K562 (cell line): ENCODE results near the gene CTNNA3. TPM values are rescaled to one million over a fixed set of nuclear protein-coding genes. Genes with fewer than 3 reads are reported as not detected.

ENCODE experiments used
- ATAC-seq: fragments of 200-7000 bp; cut with Tn5 transposase; 3 replicates; pipeline ENCODE4 v1.9.1; 2020; ENCODE audit warnings: moderate library complexity
- BruUV-seq: library from RNA; stranded (reverse); fragments of 400-500 nt; replicated peaks from 2 replicates; lab custom pipeline; 2021; lab: Mats Ljungman, UMichigan
- CTCF ChIA-PET: fragments of 300-600 bp; formaldehyde crosslinking; extraction: SDS; loops from one replicate; lab custom pipeline; 2021; ENCODE audit warnings: low intra/inter-chr PET ratio; lab: Yijun Ruan, JAX
- POLR2A ChIA-PET: fragments of 300-600, 350-650 bp; sonication (Branson Sonifier 250); formaldehyde crosslinking; extraction: SDS; loops from one replicate; lab custom pipeline; 2021; ENCODE audit warnings: antibody characterized with exemption, inconsistent platforms; lab: Yijun Ruan, JAX
- DNase-seq, 4 experiments: peaks; one replicate each; pipeline versions ENCODE4 v3.0.0 to v3.0.0-alpha.2; 2011 to 2018; ENCODE audit warnings: low spot score in 3 of 4, mixed read lengths in 3 of 4; ENCODE audit errors: extremely low read depth in 1 of 4
- FAIRE-seq: peaks from 2 replicates; lab custom pipeline; 2011; peaks lifted over from hg19 to GRCh38; lab: Jason Lieb, UNC
- H2AFZ ChIP-seq: 2 replicates; pipeline ENCODE4 v1.6.0; 2011; ENCODE audit warnings: low read depth, low read length, control low read depth, inconsistent platforms
- H3K27ac ChIP-seq: fragments of 200-600 bp; 3 replicates; pipeline ENCODE4 v1.8.0; 2011; ENCODE audit warnings: low read depth, mild to moderate bottlenecking, control low read depth, inconsistent platforms, low read length, moderate library complexity, mixed read lengths; ENCODE audit errors: extremely low read depth
- H3K27me3 ChIP-seq, 2 experiments: fragments of 300-600 bp in 1 of 2; 2 replicates in 1 of 2; 3 replicates in 1 of 2; pipeline versions ENCODE4 v1.6.0 to v1.8.0; 2011; ENCODE audit warnings: inconsistent platforms in 2 of 2, low read length in 2 of 2, mild to moderate bottlenecking in 1 of 2, mixed read lengths in 1 of 2, moderate library complexity in 1 of 2; ENCODE audit not compliant: control insufficient read depth in 2 of 2, insufficient read depth in 2 of 2
- H3K36me3 ChIP-seq: fragments of 300-600 bp; 3 replicates; pipeline ENCODE4 v1.8.0; 2011; ENCODE audit warnings: mild to moderate bottlenecking, low read length, inconsistent platforms; ENCODE audit not compliant: control insufficient read depth, insufficient read depth
- H3K4me1 ChIP-seq, 2 experiments: fragments of 200-600 bp in 1 of 2; replicated peaks in 1 of 2; 2 replicates in 1 of 2; 3 replicates in 1 of 2; pipeline versions ENCODE4 v1.5.1 to v1.8.0; 2011; ENCODE audit warnings: inconsistent platforms in 2 of 2, low read length in 2 of 2, mild to moderate bottlenecking in 1 of 2, mixed read lengths in 1 of 2, moderate library complexity in 1 of 2; ENCODE audit not compliant: control insufficient read depth in 2 of 2, insufficient read depth in 2 of 2
- H3K4me2 ChIP-seq: 2 replicates; pipeline ENCODE4 v1.6.1; 2011; ENCODE audit warnings: low read length, control low read depth, inconsistent platforms, mixed read lengths; ENCODE audit not compliant: insufficient read depth
- H3K4me3 ChIP-seq: fragments of 200-600 bp; sonication (generic), shearing (Covaris generic); 2 replicates; pipeline ENCODE4 v1.5.1; 2016; ENCODE audit warnings: control low read depth, inconsistent platforms
- H3K79me2 ChIP-seq: fragments of 200-600 bp; 3 replicates; pipeline ENCODE4 v1.8.0; 2011; ENCODE audit warnings: low read length, inconsistent platforms; ENCODE audit not compliant: control insufficient read depth, insufficient read depth
- H3K9ac ChIP-seq, 2 experiments: 2 replicates each; pipeline versions ENCODE4 v1.6.0 to v1.6.1; 2011; ENCODE audit warnings: low read depth in 2 of 2, low read length in 2 of 2, control low read depth in 1 of 2, inconsistent platforms in 1 of 2, mild to moderate bottlenecking in 1 of 2, mixed read lengths in 1 of 2; ENCODE audit not compliant: insufficient read depth in 1 of 2
- H3K9me1 ChIP-seq: one replicate; pipeline ENCODE4 v1.6.0; 2011; ENCODE audit warnings: inconsistent platforms, mild to moderate bottlenecking, low read length, moderate library complexity; ENCODE audit not compliant: control insufficient read depth, insufficient read depth
- H3K9me3 ChIP-seq: replicated peaks from 2 replicates; pipeline ENCODE4 v1.5.1; 2011; ENCODE audit warnings: low read depth, low read length, inconsistent platforms; ENCODE audit not compliant: control insufficient read depth, insufficient read depth
- H4K20me1 ChIP-seq: replicated peaks from 2 replicates; pipeline ENCODE4 v1.6.1; 2011; ENCODE audit warnings: low read length, inconsistent platforms, mixed read lengths; ENCODE audit not compliant: control insufficient read depth, insufficient read depth
- EHMT2 ChIP-seq: fragments of 450-650 bp; IDR thresholded peaks from 2 replicates; pipeline ENCODE4 v1.6.1; 2018; ENCODE audit warnings: antibody characterized with exemption
- ELF4 ChIP-seq: fragments of 450-650 bp; formaldehyde crosslinking; IDR thresholded peaks from 2 replicates; pipeline ENCODE4 v1.4.0; 2022; ENCODE audit warnings: missing genetic modification characterization
- GABPA ChIP-seq: fragments of 200-800 bp; sonication (Bioruptor generic); conservative IDR thresholded peaks from 2 replicates; pipeline ENCODE4 v1.6.1; 2016; ENCODE audit warnings: low read depth, missing genetic modification characterization, missing compliant biosample characterization
- HDAC6 ChIP-seq: IDR thresholded peaks from 2 replicates; pipeline ENCODE4 v1.6.1; 2012; ENCODE audit warnings: low read depth, mild to moderate bottlenecking, control low read depth, inconsistent platforms, low read length, moderate library complexity
- HNRNPH1 ChIP-seq: fragments of 200-400 bp; formaldehyde crosslinking; optimal IDR thresholded peaks from 2 replicates; pipeline ENCODE3; 2017; ENCODE audit warnings: low read depth, mild to moderate bottlenecking, low read length, moderate library complexity
- PCBP1 ChIP-seq: fragments of 200-400 bp; formaldehyde crosslinking; IDR thresholded peaks from 2 replicates; pipeline ENCODE4 v1.6.1; 2018; ENCODE audit warnings: mild to moderate bottlenecking, low read depth, low read length; ENCODE audit not compliant: poor library complexity, severe bottlenecking
- PTRF ChIP-seq: fragments of 450-650 bp; IDR thresholded peaks from 2 replicates; pipeline ENCODE4 v1.6.1; 2016; ENCODE audit warnings: mild to moderate bottlenecking, missing genetic modification characterization, missing compliant biosample characterization
- RBM39 ChIP-seq: fragments of 200-400 bp; formaldehyde crosslinking; optimal IDR thresholded peaks from 2 replicates; pipeline ENCODE3; 2018; ENCODE audit warnings: low read depth, low read length
- TAL1 ChIP-seq: fragments of 450-650 bp; IDR thresholded peaks from 2 replicates; pipeline ENCODE4 v1.6.1; 2016; ENCODE audit warnings: mild to moderate bottlenecking
- TRIM24 ChIP-seq, 2 experiments: fragments of 450-650 bp; IDR thresholded peaks; 2 replicates each; pipeline ENCODE4 v1.6.1; 2016
- TSC22D4 ChIP-seq: fragments of 450-650 bp; IDR thresholded peaks from 2 replicates; pipeline ENCODE4 v1.6.1; 2016; ENCODE audit warnings: missing genetic modification characterization, missing biosample characterization, control low read depth
- ZFX ChIP-seq: sonication (generic); formaldehyde crosslinking; IDR thresholded peaks from 2 replicates; pipeline ENCODE4 v1.8.0; 2022; ENCODE audit warnings: mild to moderate bottlenecking, missing genetic modification reagents, moderate library complexity
- WGBS: fragments of 100-300 bp; shearing (Covaris generic); methylation state at CpG from one replicate; pipeline ENCODE4 v1.1.6; 2016; ENCODE audit warnings: low coverage, mixed read lengths; ENCODE audit not compliant: insufficient coverage; ENCODE audit errors: missing lambda C conversion rate; 5-methylcytosine and 5-hydroxymethylcytosine counted together
- in situ Hi-C: fragments of 300-500 bp; cut with MboI; formaldehyde crosslinking; loops from 4 replicates; pipeline ENCODE4 v1.15.0; 2018; ENCODE audit warnings: inconsistent platforms, mixed read lengths
- intact Hi-C: fragments of 100-400 bp; cut with micrococcal nuclease; formaldehyde crosslinking; loops from 2 replicates; pipeline ENCODE4 v1.14.2; 2022
- polyA plus RNA-seq, 8 experiments: library from polyadenylated mRNA; depleted of rRNA in 4 of 8; stranded (reverse) in 5 of 8; unstranded in 3 of 8; fragments of >200 nt; fragmentation: Nextera tagmentation in 2 of 8; fragmentation: Illumina TruSeq in 1 of 8; extraction: Ambion mirVana in 2 of 8; extraction: Trizol in 1 of 8; gene quantifications; 2 replicates each; pipeline versions ENCODE4 v1.2.1 to v1.2.3, GENCODE V29; 2011 to 2014; ENCODE audit warnings: inconsistent platforms in 1 of 8, missing spikeins in 1 of 8
- total RNA-seq, 7 experiments: library from RNA; depleted of rRNA in 6 of 7; stranded (reverse); fragments of >200 nt in 6 of 7; fragmentation: Illumina TruSeq in 2 of 7; extraction: Trizol in 2 of 7; gene quantifications; 2 replicates each; pipeline versions ENCODE4 v1.2.1 to v1.2.3, GENCODE V29; 2011 to 2021; ENCODE audit warnings: low replicate concordance in 1 of 7

Gene CTNNA3
- total and polyA plus RNA-seq, 9 of the 15 experiments (the other 6 are each of a cell fraction or from before 2014, with no cell fraction given) = 0.04 TPM; not detected in 8

DNA sequence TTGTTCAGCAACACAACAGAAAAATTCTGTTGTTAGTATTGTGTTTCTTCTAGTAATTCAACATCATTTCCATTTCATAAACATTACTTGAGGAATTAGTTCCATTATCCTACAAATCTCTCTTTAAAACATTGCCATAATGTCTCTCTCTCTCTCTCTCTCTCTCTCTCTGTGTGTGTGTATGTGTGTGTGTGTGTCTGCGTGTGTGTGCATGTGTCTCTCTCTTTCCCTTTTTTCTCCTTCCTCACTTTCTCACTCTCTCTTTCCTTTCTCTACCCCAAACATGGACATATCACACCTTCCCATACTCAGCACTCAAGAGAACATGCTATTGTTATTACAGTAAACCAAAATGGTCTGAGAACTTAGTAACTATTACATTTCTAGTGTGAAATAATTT, 753.6 kb downstream of the CTNNA3 start:
- H4K20me1 ChIP-seq = no peaks in the 10 kb centered on the region
- ChIA-PET CTCF (no interaction called here), POLR2A (no interaction called here)
- FAIRE-seq = no peak
- H3K9me1 ChIP-seq = no peaks in the 10 kb centered on the region
- no peak overlapping the region for H3K4me3 ChIP-seq
- intact Hi-C loops = no loop called here
- no peak overlapping the region for H3K9ac ChIP-seq
- no peaks in the 10 kb centered on the region for H3K9me3 ChIP-seq
- no peaks in the 10 kb centered on the region for H3K27me3 ChIP-seq
- WGBS = 0% methylated on average over 1 of the region's 1 CpG
- H3K79me2 ChIP-seq = no peaks in the 10 kb centered on the region
- no TSS peak for BruUV-seq
- no peak overlapping the region for H3K27ac ChIP-seq
- H3K4me1 ChIP-seq = no peaks in the 10 kb centered on the region
- no peak overlapping the region for H3K4me2 ChIP-seq
- DNase-seq = no peak
- H2AFZ ChIP-seq = no peak overlapping the region
- ATAC-seq = no peak
- no peak for TF ChIP-seq TAL1
- TF ChIP-seq HDAC6 = no peak
- TF ChIP-seq TRIM24 (IDR thresholded peaks at IDR 0.05) = no peak
- no peak for TF ChIP-seq ELF4
- TF ChIP-seq EHMT2 = no peak
- TF ChIP-seq PCBP1 = no peak
- no peak for TF ChIP-seq PTRF (tag)
- TF ChIP-seq HNRNPH1 = no peak
- no peak for TF ChIP-seq RBM39
- no peak for TF ChIP-seq TSC22D4
- no peak for TF ChIP-seq ZFX (CRISPR knock-in tag)
- TF ChIP-seq GABPA (tag) = no peak
- in situ Hi-C loops = no loop called here
- H3K36me3 ChIP-seq = no peaks in the 10 kb centered on the region
